Endodermal cell (in vitro differentiated cells): ENCODE data around the gene OR2T11. TPM values are rescaled to one million over a fixed set of nuclear protein-coding genes. Genes with fewer than 3 reads are reported as not detected.

Source experiments
- DNase-seq: peaks from one replicate; pipeline ENCODE4 v3.0.0-alpha.2; 2017
- H3K27ac ChIP-seq: 2 replicates; pipeline ENCODE4 v1.5.1; 2013; ENCODE audit warnings: mild to moderate bottlenecking, low read depth, low read length, moderate library complexity
- H3K27me3 ChIP-seq: 2 replicates; pipeline ENCODE4 v1.6.1; 2013; ENCODE audit warnings: mild to moderate bottlenecking, low read length, moderate library complexity; ENCODE audit not compliant: insufficient read depth, control insufficient read depth, poor library complexity, severe bottlenecking
- H3K36me3 ChIP-seq: 2 replicates; pipeline ENCODE4 v1.7.0; 2013; ENCODE audit warnings: mild to moderate bottlenecking, low read length, moderate library complexity; ENCODE audit not compliant: control insufficient read depth, insufficient read depth
- H3K4me1 ChIP-seq: one replicate; pipeline ENCODE4 v1.7.0; 2013; ENCODE audit warnings: low read length; ENCODE audit not compliant: control insufficient read depth, insufficient read depth
- H3K4me3 ChIP-seq: 2 replicates; pipeline ENCODE4 v1.5.1; 2013; ENCODE audit warnings: mild to moderate bottlenecking, low read length, moderate library complexity
- H3K9ac ChIP-seq: 2 replicates; pipeline ENCODE4 v1.6.1; 2013; ENCODE audit warnings: mild to moderate bottlenecking, low read length, moderate library complexity; ENCODE audit not compliant: poor library complexity, severe bottlenecking; ENCODE audit errors: extremely low read depth
- H3K9me3 ChIP-seq: 2 replicates; pipeline ENCODE4 v1.6.1; 2013; ENCODE audit warnings: mild to moderate bottlenecking, low read length, moderate library complexity; ENCODE audit not compliant: control insufficient read depth
- H3K27ac Mint-ChIP-seq: 2 replicates; pipeline ENCODE4 v1.8.0; 2020; ENCODE audit warnings: mixed read lengths
- H3K27me3 Mint-ChIP-seq: 2 replicates; pipeline ENCODE4 v1.8.0; 2021; ENCODE audit warnings: mild to moderate bottlenecking, mixed read lengths; ENCODE audit not compliant: insufficient read depth
- H3K36me3 Mint-ChIP-seq: 2 replicates; pipeline ENCODE4 v1.8.0; 2020; ENCODE audit warnings: low read depth, mixed read lengths
- H3K4me1 Mint-ChIP-seq: 2 replicates; pipeline ENCODE4 v1.8.0; 2020; ENCODE audit warnings: mixed read lengths
- H3K4me3 Mint-ChIP-seq: 2 replicates; pipeline ENCODE4 v1.8.0; 2020; ENCODE audit warnings: mild to moderate bottlenecking, moderate library complexity, mixed read lengths
- H3K9me3 Mint-ChIP-seq: 2 replicates; pipeline ENCODE4 v1.8.0; 2020; ENCODE audit warnings: mild to moderate bottlenecking, mixed read lengths
- WGBS, 2 experiments: methylation state at CpG; one replicate each; pipeline versions ENCODE4 v1.1.5 to v1.1.7; 2013; ENCODE audit warnings: missing lambda C conversion rate in 2 of 2, mixed read lengths in 1 of 2; ENCODE audit not compliant: insufficient coverage in 1 of 2, insufficient read length in 1 of 2; 5-methylcytosine and 5-hydroxymethylcytosine counted together
- total RNA-seq, 2 donors: library from RNA; stranded (reverse); fragmentation: NEBNext Ultra II Directional in 1 of 2; extraction: Animal tissue kit (Norgen Biotek cat#: 25700) in 1 of 2; gene quantifications; 2 replicates in 1 of 2; 3 replicates in 1 of 2; pipeline ENCODE4 v1.2.1, GENCODE V29; 2021
- TF ChIP-seq, protein P1 (sequence below): fragments of 200-600 bp; sonication (generic); conservative IDR thresholded peaks from 2 replicates; pipeline ENCODE4 v1.5.0; 2021; ENCODE audit warnings: antibody characterized with exemption, mild to moderate bottlenecking

OR2T11 gene
- total RNA-seq, 2 donors from 2014 or later: not detected

- H3K9me3 Mint-ChIP-seq: peaks cover 83% of the 10 kb centered on the region
- Histone ChIP-seq H3K4me3 (no peak overlapping the region), H3K27me3 (no peaks in the 10 kb centered on the region), H3K9ac (no peak overlapping the region), H3K9me3 (peaks cover 77% of the 10 kb centered on the region), H3K27ac (no peak overlapping the region), H3K36me3 (no peaks in the 10 kb centered on the region), H3K4me1 (no peaks in the 10 kb centered on the region)
- TF ChIP-seq, protein P1, sequence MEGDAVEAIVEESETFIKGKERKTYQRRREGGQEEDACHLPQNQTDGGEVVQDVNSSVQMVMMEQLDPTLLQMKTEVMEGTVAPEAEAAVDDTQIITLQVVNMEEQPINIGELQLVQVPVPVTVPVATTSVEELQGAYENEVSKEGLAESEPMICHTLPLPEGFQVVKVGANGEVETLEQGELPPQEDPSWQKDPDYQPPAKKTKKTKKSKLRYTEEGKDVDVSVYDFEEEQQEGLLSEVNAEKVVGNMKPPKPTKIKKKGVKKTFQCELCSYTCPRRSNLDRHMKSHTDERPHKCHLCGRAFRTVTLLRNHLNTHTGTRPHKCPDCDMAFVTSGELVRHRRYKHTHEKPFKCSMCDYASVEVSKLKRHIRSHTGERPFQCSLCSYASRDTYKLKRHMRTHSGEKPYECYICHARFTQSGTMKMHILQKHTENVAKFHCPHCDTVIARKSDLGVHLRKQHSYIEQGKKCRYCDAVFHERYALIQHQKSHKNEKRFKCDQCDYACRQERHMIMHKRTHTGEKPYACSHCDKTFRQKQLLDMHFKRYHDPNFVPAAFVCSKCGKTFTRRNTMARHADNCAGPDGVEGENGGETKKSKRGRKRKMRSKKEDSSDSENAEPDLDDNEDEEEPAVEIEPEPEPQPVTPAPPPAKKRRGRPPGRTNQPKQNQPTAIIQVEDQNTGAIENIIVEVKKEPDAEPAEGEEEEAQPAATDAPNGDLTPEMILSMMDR: no peak
- H3K36me3 Mint-ChIP-seq: no peaks in the 10 kb centered on the region
- no peak overlapping the region for H3K4me3 Mint-ChIP-seq
- 67 to 73% methylated on average over 1 to 7 of the region's 7 CpGs for WGBS, 2 experiments
- H3K27ac Mint-ChIP-seq: no peak overlapping the region
- no peaks in the 10 kb centered on the region for H3K27me3 Mint-ChIP-seq
- no peak for DNase-seq
- no peaks in the 10 kb centered on the region for H3K4me1 Mint-ChIP-seq
Measured at GRCh38 chr1:248618119-248618518, 16.8 kb downstream of the OR2T11 start.

DNA sequence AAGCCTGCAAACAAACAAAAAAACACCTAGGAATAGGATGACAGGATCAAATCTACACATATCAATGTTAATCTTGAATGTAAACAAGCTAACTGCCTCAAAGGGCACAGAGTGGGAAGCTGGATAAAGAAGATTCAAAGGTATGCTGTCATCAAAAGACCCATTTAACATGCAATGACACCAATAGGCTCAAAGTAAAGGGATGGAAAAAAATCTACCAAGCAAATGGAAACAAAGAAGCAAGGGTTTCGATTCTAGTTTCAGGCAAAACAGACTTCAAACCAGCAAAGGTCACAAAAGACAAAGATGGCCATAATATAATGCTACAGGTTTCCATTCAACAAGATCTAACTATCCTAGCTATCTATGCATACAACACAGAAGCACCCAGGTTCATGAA lies 21.1 kb downstream of the OR2T11 start:
- peaks cover 84% of the 10 kb centered on the region for H3K9me3 ChIP-seq
- peaks cover 86% of the 10 kb centered on the region for H3K9me3 Mint-ChIP-seq

GRCh38 chr1:248611883-248612414 lies 22.9 kb downstream of the OR2T11 start:
- no peak overlapping the region for H3K27ac ChIP-seq
- WGBS, 2 experiments: 77% methylated on average over 4 of the region's 4 CpGs; no CpG with 5 or more reads in 1 of the 2 experiments
- Mint-ChIP-seq H3K9me3 (peaks cover 86% of the 10 kb centered on the region), H3K4me3 (no peak overlapping the region), H3K27ac (no peak overlapping the region), H3K36me3 (no peaks in the 10 kb centered on the region), H3K27me3 (no peaks in the 10 kb centered on the region), H3K4me1 (no peaks in the 10 kb centered on the region)
- no peak for DNase-seq
- H3K36me3 ChIP-seq: no peaks in the 10 kb centered on the region
- no peaks in the 10 kb centered on the region for H3K27me3 ChIP-seq
- TF ChIP-seq, protein P1: no peak
- no peaks in the 10 kb centered on the region for H3K4me1 ChIP-seq
- H3K9ac ChIP-seq: no peak overlapping the region
- H3K9me3 ChIP-seq: peaks cover 88% of the 10 kb centered on the region
- no peak overlapping the region for H3K4me3 ChIP-seq

More for the DNA sequence above, 21.1 kb downstream of the OR2T11 start:
- H3K27me3 ChIP-seq: no peaks in the 10 kb centered on the region
- no peak for DNase-seq
- H3K4me3 ChIP-seq: no peak overlapping the region
- TF ChIP-seq, protein P1: no peak
- Mint-ChIP-seq H3K4me1 (no peaks in the 10 kb centered on the region), H3K27ac (no peak overlapping the region), H3K4me3 (no peak overlapping the region), H3K27me3 (no peaks in the 10 kb centered on the region), H3K36me3 (no peaks in the 10 kb centered on the region)
- H3K27ac ChIP-seq: no peak overlapping the region
- H3K9ac ChIP-seq: no peak overlapping the region
- no peaks in the 10 kb centered on the region for H3K4me1 ChIP-seq
- no peaks in the 10 kb centered on the region for H3K36me3 ChIP-seq
- WGBS, 2 experiments: 61 to 78% methylated on average over 1 of the region's 1 CpG
